HCT116 (cell line): ENCODE results near the gene PITHD1. TPM values are rescaled to one million over a fixed set of nuclear protein-coding genes. Genes with fewer than 3 reads are reported as not detected.
"Not testable (repeated sequence)": the region's sequence is repeated elsewhere in the genome, so short reads cannot be mapped to it uniquely, and the experiment has no call there.

Experiments used
- ATAC-seq: fragments of 200-7000 bp; cut with Tn5 transposase; 2 replicates; pipeline ENCODE4 v1.9.1; 2020; ENCODE audit warnings: mild to moderate bottlenecking, moderate library complexity
- BruUV-seq: library from RNA; stranded (reverse); fragments of 400-500 nt; replicated peaks from 2 replicates; lab custom pipeline; 2021; lab: Mats Ljungman, UMichigan
- CTCF ChIA-PET: fragments of 300-600 bp; sonication (Branson Sonifier 250); formaldehyde crosslinking; loops from one replicate; lab custom pipeline; 2021; ENCODE audit warnings: antibody characterized with exemption; lab: Charles Lee
- POLR2A ChIA-PET: fragments of 300-600, 350-600 bp; sonication (Branson Sonifier 250); formaldehyde crosslinking; loops from one replicate; lab custom pipeline; 2021; ENCODE audit warnings: antibody characterized with exemption; lab: Charles Lee
- RAD21 ChIA-PET, 2 experiments: fragments of 300-600 bp; sonication (Branson Sonifier 250); formaldehyde crosslinking; loops; one replicate each; lab custom pipeline; 2023; ENCODE audit warnings: low total read pairs in 2 of 2; ENCODE audit not compliant: uncharacterized antibody in 2 of 2, unreplicated experiment in 2 of 2, low non-redundant PET in 1 of 2; lab: Charles Lee
- DNase-seq: peaks from one replicate; pipeline ENCODE4 v3.0.0-alpha.2; 2010; ENCODE audit warnings: low read depth, low spot score
- H2AFZ ChIP-seq: fragments of 200-600 bp; shearing (Covaris generic), sonication (generic); 2 replicates; pipeline ENCODE4 v1.6.1; 2017; ENCODE audit warnings: low read depth, mixed run types, mixed read lengths, antibody characterized with exemption, low read length; ENCODE audit not compliant: poor library complexity, severe bottlenecking
- H3K27ac ChIP-seq: 2 replicates; pipeline ENCODE4 v1.5.1; 2012; ENCODE audit warnings: low read depth, low read length
- H3K27me3 ChIP-seq: fragments of 200-600 bp; sonication (generic); 2 replicates; pipeline ENCODE4 v1.6.1; 2016; ENCODE audit warnings: mixed run types, low read length, mixed read lengths; ENCODE audit not compliant: insufficient read depth
- H3K36me3 ChIP-seq, 2 experiments: fragments of 200-500 bp in 1 of 2; fragments of 200-600 bp in 1 of 2; sonication (Bioruptor generic) in 1 of 2; sonication (generic) in 1 of 2; 2 replicates each; pipeline versions ENCODE4 v1.5.1 to v1.6.1; 2014 to 2016; ENCODE audit warnings: low read length in 2 of 2, inconsistent platforms in 1 of 2, mixed read lengths in 1 of 2, mixed run types in 1 of 2; ENCODE audit not compliant: insufficient read depth in 2 of 2, control insufficient read depth in 1 of 2
- H3K4me1 ChIP-seq, 2 experiments: fragments of 200-600 bp in 1 of 2; sonication (generic) in 1 of 2; 2 replicates each; pipeline versions ENCODE4 v1.5.1 to v1.6.1; 2012 to 2017; ENCODE audit warnings: low read length in 2 of 2, inconsistent platforms in 1 of 2, mild to moderate bottlenecking in 1 of 2, mixed read lengths in 1 of 2, mixed run types in 1 of 2, moderate library complexity in 1 of 2; ENCODE audit not compliant: insufficient read depth in 2 of 2, control insufficient read depth in 1 of 2
- H3K4me2 ChIP-seq: fragments of 200-600 bp; sonication (generic); 2 replicates; pipeline ENCODE4 v1.6.1; 2017; ENCODE audit warnings: mixed run types, low read length, mixed read lengths
- H3K4me3 ChIP-seq, 2 experiments: fragments of 200-600 bp in 1 of 2; sonication (generic) in 1 of 2; replicated peaks in 1 of 2; 2 replicates each; pipeline ENCODE4 v1.5.1; 2011 to 2016; ENCODE audit warnings: low read length in 2 of 2, control low read depth in 1 of 2, low read depth in 1 of 2, mild to moderate bottlenecking in 1 of 2, mixed read lengths in 1 of 2, mixed run types in 1 of 2
- H3K79me2 ChIP-seq: fragments of 200-600 bp; sonication (generic); 2 replicates; pipeline ENCODE4 v1.6.1; 2017; ENCODE audit warnings: mild to moderate bottlenecking, mixed run types, low read length, moderate library complexity, mixed read lengths; ENCODE audit not compliant: insufficient read depth
- H3K9ac ChIP-seq: fragments of 200-600 bp; sonication (generic); 2 replicates; pipeline ENCODE4 v1.6.1; 2016; ENCODE audit warnings: low read length, mixed read lengths
- H3K9me2 ChIP-seq: fragments of 200-600 bp; sonication (generic), shearing (Covaris generic); 2 replicates; pipeline ENCODE4 v1.6.1; 2017; ENCODE audit warnings: mixed run types, mild to moderate bottlenecking, moderate library complexity; ENCODE audit not compliant: insufficient read depth
- H3K9me3 ChIP-seq, 2 experiments: fragments of 200-500 bp in 1 of 2; fragments of 200-600 bp in 1 of 2; sonication (Bioruptor generic) in 1 of 2; sonication (generic) in 1 of 2; 2 replicates each; pipeline ENCODE4 v1.6.1; 2014 to 2017; ENCODE audit warnings: low read length in 2 of 2, mixed read lengths in 2 of 2, inconsistent platforms in 1 of 2, low read depth in 1 of 2, mild to moderate bottlenecking in 1 of 2, mixed run types in 1 of 2, moderate library complexity in 1 of 2; ENCODE audit not compliant: control insufficient read depth in 1 of 2, insufficient read depth in 1 of 2
- H4K20me1 ChIP-seq: fragments of 200-600 bp; sonication (generic), shearing (Covaris generic); 2 replicates; pipeline ENCODE4 v1.6.1; 2017; ENCODE audit warnings: mixed run types, mild to moderate bottlenecking, moderate library complexity; ENCODE audit not compliant: insufficient read depth
- ATF3 ChIP-seq: IDR thresholded peaks from 2 replicates; pipeline ENCODE4 v1.6.1; 2012
- CBX3 ChIP-seq: IDR thresholded peaks from 2 replicates; pipeline ENCODE4 v1.6.1; 2012; ENCODE audit warnings: low read depth
- CEBPB ChIP-seq: IDR thresholded peaks from 2 replicates; pipeline ENCODE4 v1.6.1; 2012; ENCODE audit warnings: low read depth
- CTCF ChIP-seq, 3 experiments: fragments of 200-600 bp in 1 of 3; sonication (generic) in 1 of 3; IDR thresholded peaks in 2 of 3; conservative IDR thresholded peaks in 1 of 3; 2 replicates each; pipeline ENCODE4 v1.5.1; 2012 to 2017; ENCODE audit warnings: low read depth in 2 of 3, low read length in 2 of 3, antibody characterized with exemption in 1 of 3, borderline replicate concordance in 1 of 3, control low read depth in 1 of 3, mild to moderate bottlenecking in 1 of 3, mixed read lengths in 1 of 3, mixed run types in 1 of 3, moderate library complexity in 1 of 3; ENCODE audit not compliant: insufficient read depth in 1 of 3
- EGR1 ChIP-seq: IDR thresholded peaks from 2 replicates; pipeline ENCODE4 v1.6.1; 2012; ENCODE audit warnings: low read depth
- ELF1 ChIP-seq: IDR thresholded peaks from 2 replicates; pipeline ENCODE4 v1.6.1; 2012; ENCODE audit warnings: low read depth, borderline replicate concordance
- EZH2phosphoT487 ChIP-seq: fragments of 200-600 bp; IDR thresholded peaks from 2 replicates; pipeline ENCODE4 v1.6.1; 2018; ENCODE audit warnings: antibody characterized with exemption, borderline replicate concordance
- JUND ChIP-seq: IDR thresholded peaks from 2 replicates; pipeline ENCODE4 v1.6.1; 2012
- POLR2A ChIP-seq: IDR thresholded peaks from 2 replicates; pipeline ENCODE4 v1.7.0; 2011; ENCODE audit warnings: borderline replicate concordance; ENCODE audit not compliant: insufficient read depth, insufficient read length; ENCODE audit errors: extremely low read depth
- POLR2AphosphoS5 ChIP-seq: IDR thresholded peaks from 2 replicates; pipeline ENCODE4 v1.6.1; 2011; ENCODE audit warnings: mild to moderate bottlenecking, low read depth, low read length, moderate library complexity
- RAD21 ChIP-seq: IDR thresholded peaks from 2 replicates; pipeline ENCODE4 v1.6.1; 2012; ENCODE audit warnings: low read depth, mild to moderate bottlenecking
- SIN3A ChIP-seq: IDR thresholded peaks from 2 replicates; pipeline ENCODE4 v1.6.1; 2012; ENCODE audit warnings: low read depth
- SRF ChIP-seq: IDR thresholded peaks from 2 replicates; pipeline ENCODE4 v1.6.1; 2012; ENCODE audit warnings: low read depth
- YY1 ChIP-seq: IDR thresholded peaks from 2 replicates; pipeline ENCODE4 v1.6.1; 2011; ENCODE audit warnings: low read length, low read depth, moderate library complexity, mild to moderate bottlenecking; ENCODE audit not compliant: insufficient replicate concordance; ENCODE audit errors: extremely low read depth
- ZFX ChIP-seq: fragments of 450-650 bp; IDR thresholded peaks from 2 replicates; pipeline ENCODE4 v1.6.1; 2017
- ZNF274 ChIP-seq: fragments of 200-500 bp; sonication (Bioruptor generic); IDR thresholded peaks from 2 replicates; pipeline ENCODE4 v1.6.1; 2014; ENCODE audit warnings: mild to moderate bottlenecking, low read depth, low read length, inconsistent platforms
- intact Hi-C: fragments of 100-400 bp; cut with micrococcal nuclease; formaldehyde crosslinking; loops from 2 replicates; pipeline ENCODE4 v1.10.0; 2022
- total RNA-seq: library from RNA; stranded (reverse); gene quantifications from one replicate; pipeline ENCODE4 v1.2.1, GENCODE V29; 2021; ENCODE audit not compliant: unreplicated experiment
- TF ChIP-seq, protein P1 (sequence below): IDR thresholded peaks from 2 replicates; pipeline ENCODE4 v1.6.1; 2012

PITHD1 gene
- total RNA-seq, 1 experiment from 2014 or later: 57.2 TPM

GRCh38 chr1:23794732-23795182 lies 16.5 kb downstream of the PITHD1 start:
- Histone ChIP-seq H3K79me2 (peaks cover 48% of the 10 kb centered on the region), H3K4me1 (peaks cover 25 to 58% of the 10 kb centered on the region in 2 experiments), H3K36me3 (peaks cover 15 to 33% of the 10 kb centered on the region in 2 experiments; a peak in 3 of 4 replicates)
- H3K9me3 ChIP-seq, RAD21 ChIA-PET, H3K4me2 ChIP-seq, H3K27me3 ChIP-seq, H3K9ac ChIP-seq, ATAC-seq, H4K20me1 ChIP-seq, H3K9me2 ChIP-seq, H2AFZ ChIP-seq, H3K4me3 ChIP-seq, DNase-seq, H3K27ac ChIP-seq: not testable (repeated sequence)
- POLR2A ChIA-PET: interaction anchor here (0.7 kb wide), 1 partner anchor 11 kb away, joined by 4 read pairs; no protein-coding TSS in a partner anchor
- peak; percentile 37; the same call in 1 of the 2 replicates for TF ChIP-seq POLR2AphosphoS5
- TSS peak; percentile 19 for BruUV-seq
- intact Hi-C loops: loop anchor here (5.0 kb wide), 1 partner anchor 123 kb away; no protein-coding TSS in a partner anchor
- CTCF ChIA-PET: interaction anchor here (2.0 kb wide), 1 partner anchor 23 kb away, joined by 9 read pairs; no protein-coding TSS in a partner anchor

- intact Hi-C loops: loop anchor here (5.0 kb wide), 1 partner anchor 121 kb away; no protein-coding TSS in a partner anchor
- H3K9ac ChIP-seq: no peak overlapping the region
- no peak overlapping the region for H3K27ac ChIP-seq
- H3K4me2 ChIP-seq: no peak overlapping the region
- ChIA-PET POLR2A (no interaction called here), CTCF (interaction anchor here (1.1 to 2.0 kb wide), 2 partner anchors 15 to 24 kb away, joined by 5 to 9 read pairs; no protein-coding TSS in a partner anchor), RAD21 (no interaction called here)
- H3K4me1 ChIP-seq: peaks cover 21 to 47% of the 10 kb centered on the region in 2 experiments
- H2AFZ ChIP-seq: no peak overlapping the region
- no peak for TF ChIP-seq ELF1
- no peak for TF ChIP-seq EZH2phosphoT487
- no peak for TF ChIP-seq JUND
- TF ChIP-seq CTCF (IDR thresholded peaks at IDR 0.05 in 2 of 3, conservative IDR thresholded peaks at IDR 0.05 in 1 of 3; ENCODE audit: borderline replicate concordance in 1 of 3, insufficient read depth in 1 of 3, low read depth in 2 of 3, low read length in 2 of 3): no peak
- TF ChIP-seq EGR1: no peak
- no peak for TF ChIP-seq RAD21
- TF ChIP-seq CEBPB: no peak
- TF ChIP-seq YY1: no peak
- TF ChIP-seq SRF: no peak
- TF ChIP-seq POLR2A: no peak
- TF ChIP-seq ZNF274: no peak
- TF ChIP-seq ZFX: no peak
- no peak for TF ChIP-seq CBX3
- no peak for TF ChIP-seq ATF3
- no peak for TF ChIP-seq SIN3A
- TF ChIP-seq, protein P1, sequence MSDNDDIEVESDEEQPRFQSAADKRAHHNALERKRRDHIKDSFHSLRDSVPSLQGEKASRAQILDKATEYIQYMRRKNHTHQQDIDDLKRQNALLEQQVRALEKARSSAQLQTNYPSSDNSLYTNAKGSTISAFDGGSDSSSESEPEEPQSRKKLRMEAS: no peak
- TF ChIP-seq POLR2AphosphoS5: no peak; the same call in 1 of the 2 replicates
- H3K36me3 ChIP-seq: peaks cover 15 to 33% of the 10 kb centered on the region in 2 experiments; a peak in 3 of 4 replicates
- DNase-seq (no peak), ATAC-seq (no peak)
- no peaks in the 10 kb centered on the region for H3K9me3 ChIP-seq
- H4K20me1 ChIP-seq: no peaks in the 10 kb centered on the region
- no TSS peak for BruUV-seq
- peaks cover 51% of the 10 kb centered on the region for H3K79me2 ChIP-seq
- H3K4me3 ChIP-seq: no peak overlapping the region
- no peaks in the 10 kb centered on the region for H3K9me2 ChIP-seq
- no peaks in the 10 kb centered on the region for H3K27me3 ChIP-seq
These were observed 17.7 kb downstream of the PITHD1 start for GRCh38 chr1:23795676-23796465.
